Endothelial cell of hepatic sinusoid (primary cell): ENCODE results near the gene CRYGC.

ENCODE experiments used
- in situ Hi-C: cut with HindIII; loops from 2 replicates; pipeline ENCODE4 v1.10.0; 2017; ENCODE audit warnings: low sequenced_read_pairs

CRYGC gene

DNA sequence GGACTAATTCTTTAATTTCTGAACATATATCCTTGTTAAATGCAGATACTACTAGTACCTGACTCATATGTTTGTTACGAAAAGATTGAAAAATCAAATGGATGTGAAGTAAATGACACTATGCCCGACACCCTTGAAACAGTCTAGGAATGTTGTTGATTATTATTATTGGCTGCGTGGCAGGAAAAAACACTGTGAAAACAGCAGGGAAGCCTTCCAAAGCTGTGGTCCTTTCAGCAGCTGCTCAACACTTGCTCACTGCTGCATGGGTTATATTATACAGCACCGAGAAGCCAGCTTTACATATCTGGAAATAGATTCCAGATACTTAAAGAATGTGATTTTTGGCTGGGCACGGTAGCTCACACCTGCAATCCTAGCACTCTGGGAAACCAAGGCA lies 31.8 kb downstream of the CRYGC start:
- in situ Hi-C loops = no loop called here

- in situ Hi-C loops = no loop called here
Measured at GRCh38 chr2:208097313-208097712, 32.3 kb downstream of the CRYGC start.

DNA sequence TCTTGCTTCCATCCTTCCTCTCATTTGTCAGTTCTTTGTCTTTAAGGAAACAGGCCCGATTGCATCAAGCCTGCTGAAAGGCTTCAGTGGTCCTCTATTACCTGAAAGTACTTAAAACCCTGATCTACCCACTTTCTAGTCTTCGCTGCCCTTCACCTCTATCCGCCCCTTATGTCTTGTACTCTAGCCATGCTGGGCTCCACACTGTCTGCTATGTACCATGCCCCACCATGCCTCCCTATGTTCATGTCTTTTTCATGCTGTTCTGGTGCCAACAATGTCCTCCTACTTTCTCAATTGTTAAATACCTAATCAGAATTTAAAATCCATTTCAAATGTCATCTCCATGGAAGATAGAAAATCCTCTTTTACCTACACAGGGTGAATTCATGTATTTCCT lies 33.5 kb downstream of the CRYGC start:
- in situ Hi-C loops = no loop called here

DNA sequence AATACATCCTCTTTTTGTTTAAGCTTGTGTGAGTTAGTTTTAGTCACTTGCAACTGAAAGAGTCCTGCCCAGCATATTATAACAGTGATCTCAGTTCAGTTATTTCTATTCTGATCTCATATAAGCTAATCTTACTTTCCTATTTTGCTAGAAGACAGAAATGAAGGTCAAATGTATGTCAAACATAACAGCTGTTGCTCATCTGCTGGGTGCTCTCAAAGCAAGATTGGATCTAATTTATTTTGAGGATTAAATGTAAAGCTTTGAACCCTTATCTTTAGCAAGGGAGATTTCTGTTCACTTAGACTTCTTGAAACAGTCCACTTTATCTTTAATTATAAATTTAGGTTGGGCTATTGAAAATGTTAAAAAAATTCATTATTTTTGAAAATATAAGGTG lies 36.5 kb downstream of the CRYGC start:
- in situ Hi-C loops = no loop called here

- in situ Hi-C loops = no loop called here
Measured at GRCh38 chr2:208092093-208092832, 37.4 kb downstream of the CRYGC start.

GRCh38 chr2:208090420-208090819 lies 39.2 kb downstream of the CRYGC start:
- in situ Hi-C loops = no loop called here

DNA sequence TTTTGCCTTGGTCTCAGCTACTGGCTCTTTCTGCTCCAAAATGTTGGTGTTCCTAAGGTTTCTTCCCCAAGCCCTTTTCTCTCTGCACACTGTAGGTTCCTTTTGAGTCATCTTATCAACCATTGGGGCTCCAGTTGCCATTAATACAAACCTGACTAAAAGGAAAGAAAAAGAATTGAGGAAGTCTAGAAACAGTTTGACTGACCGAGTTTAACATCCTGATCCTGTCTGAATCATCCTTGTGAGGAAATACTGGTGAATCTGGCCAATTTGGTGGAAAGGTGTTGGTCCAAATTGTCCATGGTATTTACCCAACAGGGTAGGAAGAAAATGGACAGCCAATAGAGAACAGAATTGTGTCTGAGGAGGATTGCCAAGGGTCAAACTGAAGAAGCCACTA lies 43.6 kb downstream of the CRYGC start:
- in situ Hi-C loops = no loop called here

- in situ Hi-C loops = no loop called here
Measured at GRCh38 chr2:208083807-208084206, 45.8 kb downstream of the CRYGC start.
